K562 (cell line): ENCODE results near the gene MYO10. TPM values are rescaled to one million over a fixed set of nuclear protein-coding genes. Genes with fewer than 3 reads are reported as not detected.

Experiments
- ATAC-seq: fragments of 200-7000 bp; cut with Tn5 transposase; 3 replicates; pipeline ENCODE4 v1.9.1; 2020; ENCODE audit warnings: moderate library complexity
- BruUV-seq: library from RNA; stranded (reverse); fragments of 400-500 nt; replicated peaks from 2 replicates; lab custom pipeline; 2021; lab: Mats Ljungman, UMichigan
- CTCF ChIA-PET: fragments of 300-600 bp; formaldehyde crosslinking; extraction: SDS; loops from one replicate; lab custom pipeline; 2021; ENCODE audit warnings: low intra/inter-chr PET ratio; lab: Yijun Ruan, JAX
- POLR2A ChIA-PET: fragments of 300-600, 350-650 bp; sonication (Branson Sonifier 250); formaldehyde crosslinking; extraction: SDS; loops from one replicate; lab custom pipeline; 2021; ENCODE audit warnings: antibody characterized with exemption, inconsistent platforms; lab: Yijun Ruan, JAX
- DNase-seq, 4 experiments: peaks; one replicate each; pipeline versions ENCODE4 v3.0.0 to v3.0.0-alpha.2; 2011 to 2018; ENCODE audit warnings: low spot score in 3 of 4, mixed read lengths in 3 of 4; ENCODE audit errors: extremely low read depth in 1 of 4
- FAIRE-seq: peaks from 2 replicates; lab custom pipeline; 2011; peaks lifted over from hg19 to GRCh38; lab: Jason Lieb, UNC
- H2AFZ ChIP-seq: 2 replicates; pipeline ENCODE4 v1.6.0; 2011; ENCODE audit warnings: low read depth, low read length, control low read depth, inconsistent platforms
- H3K27ac ChIP-seq: fragments of 200-600 bp; 3 replicates; pipeline ENCODE4 v1.8.0; 2011; ENCODE audit warnings: low read depth, mild to moderate bottlenecking, control low read depth, inconsistent platforms, low read length, moderate library complexity, mixed read lengths; ENCODE audit errors: extremely low read depth
- H3K27me3 ChIP-seq, 2 experiments: fragments of 300-600 bp in 1 of 2; 2 replicates in 1 of 2; 3 replicates in 1 of 2; pipeline versions ENCODE4 v1.6.0 to v1.8.0; 2011; ENCODE audit warnings: inconsistent platforms in 2 of 2, low read length in 2 of 2, mild to moderate bottlenecking in 1 of 2, mixed read lengths in 1 of 2, moderate library complexity in 1 of 2; ENCODE audit not compliant: control insufficient read depth in 2 of 2, insufficient read depth in 2 of 2
- H3K36me3 ChIP-seq: fragments of 300-600 bp; 3 replicates; pipeline ENCODE4 v1.8.0; 2011; ENCODE audit warnings: mild to moderate bottlenecking, low read length, inconsistent platforms; ENCODE audit not compliant: control insufficient read depth, insufficient read depth
- H3K4me1 ChIP-seq, 2 experiments: fragments of 200-600 bp in 1 of 2; replicated peaks in 1 of 2; 2 replicates in 1 of 2; 3 replicates in 1 of 2; pipeline versions ENCODE4 v1.5.1 to v1.8.0; 2011; ENCODE audit warnings: inconsistent platforms in 2 of 2, low read length in 2 of 2, mild to moderate bottlenecking in 1 of 2, mixed read lengths in 1 of 2, moderate library complexity in 1 of 2; ENCODE audit not compliant: control insufficient read depth in 2 of 2, insufficient read depth in 2 of 2
- H3K4me2 ChIP-seq: 2 replicates; pipeline ENCODE4 v1.6.1; 2011; ENCODE audit warnings: low read length, control low read depth, inconsistent platforms, mixed read lengths; ENCODE audit not compliant: insufficient read depth
- H3K4me3 ChIP-seq: fragments of 200-600 bp; sonication (generic), shearing (Covaris generic); 2 replicates; pipeline ENCODE4 v1.5.1; 2016; ENCODE audit warnings: control low read depth, inconsistent platforms
- H3K79me2 ChIP-seq: fragments of 200-600 bp; 3 replicates; pipeline ENCODE4 v1.8.0; 2011; ENCODE audit warnings: low read length, inconsistent platforms; ENCODE audit not compliant: control insufficient read depth, insufficient read depth
- H3K9ac ChIP-seq, 2 experiments: 2 replicates each; pipeline versions ENCODE4 v1.6.0 to v1.6.1; 2011; ENCODE audit warnings: low read depth in 2 of 2, low read length in 2 of 2, control low read depth in 1 of 2, inconsistent platforms in 1 of 2, mild to moderate bottlenecking in 1 of 2, mixed read lengths in 1 of 2; ENCODE audit not compliant: insufficient read depth in 1 of 2
- H3K9me1 ChIP-seq: one replicate; pipeline ENCODE4 v1.6.0; 2011; ENCODE audit warnings: inconsistent platforms, mild to moderate bottlenecking, low read length, moderate library complexity; ENCODE audit not compliant: control insufficient read depth, insufficient read depth
- H3K9me3 ChIP-seq: replicated peaks from 2 replicates; pipeline ENCODE4 v1.5.1; 2011; ENCODE audit warnings: low read depth, low read length, inconsistent platforms; ENCODE audit not compliant: control insufficient read depth, insufficient read depth
- H4K20me1 ChIP-seq: replicated peaks from 2 replicates; pipeline ENCODE4 v1.6.1; 2011; ENCODE audit warnings: low read length, inconsistent platforms, mixed read lengths; ENCODE audit not compliant: control insufficient read depth, insufficient read depth
- ARID1B ChIP-seq: fragments of 450-650 bp; IDR thresholded peaks from 2 replicates; pipeline ENCODE4 v1.6.1; 2016; ENCODE audit warnings: antibody characterized with exemption, mild to moderate bottlenecking, inconsistent platforms
- ATF2 ChIP-seq: sonication (generic); formaldehyde crosslinking; IDR thresholded peaks from 2 replicates; pipeline ENCODE4 v1.8.1; 2022; ENCODE audit warnings: missing genetic modification reagents
- CHCHD3 ChIP-seq: fragments of 250-450 bp; sonication (Bioruptor Pico); IDR thresholded peaks from 2 replicates; pipeline ENCODE4 v2.1.2; 2022; ENCODE audit warnings: mild to moderate bottlenecking
- EHMT2 ChIP-seq: fragments of 450-650 bp; IDR thresholded peaks from 2 replicates; pipeline ENCODE4 v1.6.1; 2018; ENCODE audit warnings: antibody characterized with exemption
- ELK1 ChIP-seq: sonication (generic); formaldehyde crosslinking; IDR thresholded peaks from 2 replicates; pipeline ENCODE4 v1.8.1; 2022; ENCODE audit warnings: missing genetic modification reagents
- HINFP ChIP-seq: fragments of 450-650 bp; conservative IDR thresholded peaks from 2 replicates; pipeline ENCODE4 v1.6.1; 2016; ENCODE audit warnings: missing genetic modification characterization, low read depth, mild to moderate bottlenecking, control low read depth, missing compliant biosample characterization
- ID3 ChIP-seq, 2 experiments: fragments of 250-450 bp in 1 of 2; fragments of 450-650 bp in 1 of 2; sonication (Bioruptor Pico) in 1 of 2; IDR thresholded peaks; 2 replicates each; pipeline versions ENCODE4 v1.6.1 to v1.8.0; 2016 to 2021; ENCODE audit warnings: mild to moderate bottlenecking in 2 of 2, moderate library complexity in 2 of 2, missing compliant biosample characterization in 1 of 2, missing genetic modification characterization in 1 of 2
- MCM7 ChIP-seq, 2 experiments: fragments of 450-650 bp; IDR thresholded peaks; 2 replicates each; pipeline ENCODE4 v1.6.1; 2016 to 2018
- NELFE ChIP-seq: IDR thresholded peaks from 2 replicates; pipeline ENCODE4 v1.6.1; 2011; ENCODE audit warnings: mild to moderate bottlenecking; ENCODE audit not compliant: insufficient read depth, insufficient read length
- RAD51 ChIP-seq: fragments of 450-650 bp; IDR thresholded peaks from 2 replicates; pipeline ENCODE4 v1.7.1; 2016; ENCODE audit warnings: low read depth, mild to moderate bottlenecking, borderline replicate concordance
- SIX5 ChIP-seq, 2 experiments: IDR thresholded peaks; 2 replicates each; pipeline ENCODE4 v1.6.1; 2011; ENCODE audit warnings: low read length in 2 of 2, borderline replicate concordance in 1 of 2, low read depth in 1 of 2, mild to moderate bottlenecking in 1 of 2, moderate library complexity in 1 of 2; ENCODE audit not compliant: insufficient read depth in 1 of 2
- SMARCB1 ChIP-seq: IDR thresholded peaks from 2 replicates; pipeline ENCODE4 v1.6.1; 2011; ENCODE audit warnings: improper control_type of control experiment, low read depth; ENCODE audit not compliant: insufficient read length
- SREBF2 ChIP-seq: sonication (generic); formaldehyde crosslinking; IDR thresholded peaks from 2 replicates; pipeline ENCODE4 v1.4.0; 2020; ENCODE audit warnings: mild to moderate bottlenecking, missing genetic modification reagents
- TAF7 ChIP-seq: fragments of 450-650 bp; IDR thresholded peaks from 2 replicates; pipeline ENCODE4 v1.6.1; 2016; ENCODE audit warnings: missing genetic modification characterization, missing compliant biosample characterization
- TAL1 ChIP-seq: fragments of 450-650 bp; IDR thresholded peaks from 2 replicates; pipeline ENCODE4 v1.6.1; 2016; ENCODE audit warnings: mild to moderate bottlenecking
- TGIF2 ChIP-seq: sonication (generic); formaldehyde crosslinking; IDR thresholded peaks from 2 replicates; pipeline ENCODE4 v1.8.1; 2022; ENCODE audit warnings: mild to moderate bottlenecking, missing genetic modification reagents, moderate library complexity
- ZNF79 ChIP-seq: fragments of 250-450 bp; sonication (Bioruptor Pico); IDR thresholded peaks from 2 replicates; pipeline ENCODE4 v1.4.0; 2020; ENCODE audit warnings: low read depth, mild to moderate bottlenecking, moderate library complexity
- WGBS: fragments of 100-300 bp; shearing (Covaris generic); methylation state at CpG from one replicate; pipeline ENCODE4 v1.1.6; 2016; ENCODE audit warnings: low coverage, mixed read lengths; ENCODE audit not compliant: insufficient coverage; ENCODE audit errors: missing lambda C conversion rate; 5-methylcytosine and 5-hydroxymethylcytosine counted together
- in situ Hi-C: fragments of 300-500 bp; cut with MboI; formaldehyde crosslinking; loops from 4 replicates; pipeline ENCODE4 v1.15.0; 2018; ENCODE audit warnings: inconsistent platforms, mixed read lengths
- intact Hi-C: fragments of 100-400 bp; cut with micrococcal nuclease; formaldehyde crosslinking; loops from 2 replicates; pipeline ENCODE4 v1.14.2; 2022
- polyA plus RNA-seq, 8 experiments: library from polyadenylated mRNA; depleted of rRNA in 4 of 8; stranded (reverse) in 5 of 8; unstranded in 3 of 8; fragments of >200 nt; fragmentation: Nextera tagmentation in 2 of 8; fragmentation: Illumina TruSeq in 1 of 8; extraction: Ambion mirVana in 2 of 8; extraction: Trizol in 1 of 8; gene quantifications; 2 replicates each; pipeline versions ENCODE4 v1.2.1 to v1.2.3, GENCODE V29; 2011 to 2014; ENCODE audit warnings: inconsistent platforms in 1 of 8, missing spikeins in 1 of 8
- total RNA-seq, 7 experiments: library from RNA; depleted of rRNA in 6 of 7; stranded (reverse); fragments of >200 nt in 6 of 7; fragmentation: Illumina TruSeq in 2 of 7; extraction: Trizol in 2 of 7; gene quantifications; 2 replicates each; pipeline versions ENCODE4 v1.2.1 to v1.2.3, GENCODE V29; 2011 to 2021; ENCODE audit warnings: low replicate concordance in 1 of 7

MYO10 gene
- total and polyA plus RNA-seq, 9 of the 15 experiments (the other 6 are each of a cell fraction or from before 2014, with no cell fraction given): 0.04 to 0.24 TPM; not detected in 7

- no peak for TF ChIP-seq SIX5 (IDR thresholded peaks at IDR 0.05; ENCODE audit: borderline replicate concordance in 1 of 2, insufficient read depth in 1 of 2, low read depth in 1 of 2, low read length in 2 of 2)
Measured at GRCh38 chr5:16707869-16708192, 228.3 kb downstream of the MYO10 start (continued).

GRCh38 chr5:16707168-16707868, 228.8 kb downstream of the MYO10 start:
- H3K27me3 ChIP-seq: peaks cover 2 to 15% of the 10 kb centered on the region in 2 experiments; a peak in 4 of 5 replicates
- BruUV-seq: no TSS peak
- in situ Hi-C loops: no loop called here
- no peak for TF ChIP-seq HINFP (tag)
- no peak for TF ChIP-seq RAD51
- no peak for TF ChIP-seq MCM7 (IDR thresholded peaks at IDR 0.05)
- no peak for TF ChIP-seq EHMT2
- TF ChIP-seq ELK1: no peak
- no peak for TF ChIP-seq NELFE
- TF ChIP-seq SMARCB1: no peak
- TF ChIP-seq SREBF2 (CRISPR knock-in tag): no peak
- TF ChIP-seq ID3 (CRISPR knock-in tag; IDR thresholded peaks at IDR 0.05): no peak
- TF ChIP-seq ID3 (tag; IDR thresholded peaks at IDR 0.05): no peak
- no peak for TF ChIP-seq TAL1
- TF ChIP-seq ARID1B: no peak
- TF ChIP-seq CHCHD3: no peak
- TF ChIP-seq TAF7 (tag): no peak
- TF ChIP-seq ATF2: no peak
- no peak for TF ChIP-seq TGIF2
- no peak for TF ChIP-seq ZNF79 (CRISPR knock-in tag)

More at GRCh38 chr5:16707168-16707868, 228.8 kb downstream of the MYO10 start:
- ATAC-seq (no peak), DNase-seq (no peak), FAIRE-seq (peak; percentile 23)
- Histone ChIP-seq H3K4me3 (no peak overlapping the region), H3K9me3 (no peaks in the 10 kb centered on the region), H3K9me1 (no peaks in the 10 kb centered on the region), H3K9ac (no peak overlapping the region), H4K20me1 (no peaks in the 10 kb centered on the region; the same call in 1 of the 2 replicates), H3K79me2 (no peaks in the 10 kb centered on the region), H2AFZ (no peak overlapping the region), H3K4me2 (no peak overlapping the region), H3K36me3 (no peaks in the 10 kb centered on the region), H3K4me1 (no peaks in the 10 kb centered on the region), H3K27ac (no peak overlapping the region)
- 0% methylated on average over 9 of the region's 9 CpGs for WGBS
- intact Hi-C loops: no loop called here
- ChIA-PET CTCF (no interaction called here), POLR2A (no interaction called here)
